Parathyroid adenoma (tissue), 2 donors: ENCODE measurements around the gene INPPL1.

ENCODE experiments used
- H2AFZ ChIP-seq: fragments of 300-600 bp; sonication (generic); one replicate; pipeline ENCODE4 v1.7.0; 2017; ENCODE audit warnings: antibody characterized with exemption, mild to moderate bottlenecking
- H3K27ac ChIP-seq: fragments of 300-600 bp; sonication (generic); one replicate; pipeline ENCODE4 v1.7.0; 2017
- H3K27me3 ChIP-seq: fragments of 300-600 bp; sonication (generic); one replicate; pipeline ENCODE4 v1.7.0; 2017; ENCODE audit warnings: low read length; ENCODE audit not compliant: control insufficient read depth, insufficient read depth
- H3K36me3 ChIP-seq: fragments of 300-600 bp; sonication (generic); one replicate; pipeline ENCODE4 v1.7.0; 2017; ENCODE audit warnings: low read length; ENCODE audit not compliant: control insufficient read depth, insufficient read depth
- H3K4me1 ChIP-seq: fragments of 300-600 bp; sonication (generic); one replicate; pipeline ENCODE4 v1.7.0; 2017; ENCODE audit warnings: control low read depth
- H3K4me2 ChIP-seq: fragments of 300-600 bp; sonication (generic); one replicate; pipeline ENCODE4 v1.7.0; 2017; ENCODE audit warnings: low read length
- H3K4me3 ChIP-seq: fragments of 300-600 bp; sonication (generic); one replicate; pipeline ENCODE4 v1.7.0; 2017; ENCODE audit warnings: low read depth, low read length
- H3K79me2 ChIP-seq: fragments of 300-600 bp; sonication (generic); one replicate; pipeline ENCODE4 v1.7.0; 2017; ENCODE audit warnings: control low read depth
- H3K9ac ChIP-seq: fragments of 300-600 bp; sonication (generic); one replicate; pipeline ENCODE4 v1.7.0; 2017; ENCODE audit warnings: mild to moderate bottlenecking
- H3K9me3 ChIP-seq: fragments of 300-600 bp; sonication (generic); one replicate; pipeline ENCODE4 v1.7.0; 2017; ENCODE audit warnings: low read length; ENCODE audit not compliant: control insufficient read depth
- CTCF ChIP-seq: fragments of 300-600 bp; sonication (generic); IDR thresholded peaks from one replicate; pipeline ENCODE4 v1.7.0; 2017; ENCODE audit warnings: antibody characterized with exemption, mild to moderate bottlenecking
- donor health status: primary hyperparathyroidism.

Gene INPPL1

GRCh38 chr11:72250661-72251464 is 26.3 kb downstream of the INPPL1 start:
- no peaks in the 10 kb centered on the region for H3K27me3 ChIP-seq
- no peaks in the 10 kb centered on the region for H3K9me3 ChIP-seq
- no peak overlapping the region for H3K9ac ChIP-seq
- H3K27ac ChIP-seq, result no peak overlapping the region
- H3K4me2 ChIP-seq, result no peak overlapping the region
- H3K36me3 ChIP-seq, result no peaks in the 10 kb centered on the region
- no peak overlapping the region for H3K4me3 ChIP-seq
- no peaks in the 10 kb centered on the region for H3K79me2 ChIP-seq
- TF ChIP-seq CTCF, result no peak
- no peaks in the 10 kb centered on the region for H3K4me1 ChIP-seq
- H2AFZ ChIP-seq, result no peak overlapping the region

GRCh38 chr11:72251614-72252013 is 27.0 kb downstream of the INPPL1 start:
- no peaks in the 10 kb centered on the region for H3K27me3 ChIP-seq

GRCh38 chr11:72253392-72253791 is 28.8 kb downstream of the INPPL1 start:
- Histone ChIP-seq H3K4me1 (no peaks in the 10 kb centered on the region), H3K27ac (no peak overlapping the region), H3K4me2 (no peak overlapping the region)

More at GRCh38 chr11:72251614-72252013, 27.0 kb downstream of the INPPL1 start:
- no peak for TF ChIP-seq CTCF
- H3K9ac ChIP-seq, result no peak overlapping the region
- H3K4me3 ChIP-seq, result no peak overlapping the region
- H3K4me1 ChIP-seq, result no peaks in the 10 kb centered on the region
- H3K4me2 ChIP-seq, result no peak overlapping the region
- H3K36me3 ChIP-seq, result no peaks in the 10 kb centered on the region
- no peak overlapping the region for H3K27ac ChIP-seq
- H3K79me2 ChIP-seq, result no peaks in the 10 kb centered on the region
- no peak overlapping the region for H2AFZ ChIP-seq
- no peaks in the 10 kb centered on the region for H3K9me3 ChIP-seq

GRCh38 chr11:72254299-72254993 is 29.9 kb downstream of the INPPL1 start:
- no peaks in the 10 kb centered on the region for H3K9me3 ChIP-seq
- H3K79me2 ChIP-seq, result no peaks in the 10 kb centered on the region
- H3K9ac ChIP-seq, result no peak overlapping the region
- H3K36me3 ChIP-seq, result no peaks in the 10 kb centered on the region
- H3K27me3 ChIP-seq, result no peaks in the 10 kb centered on the region
- H3K4me1 ChIP-seq, result no peaks in the 10 kb centered on the region
- H3K4me3 ChIP-seq, result no peak overlapping the region
- H2AFZ ChIP-seq, result no peak overlapping the region
- TF ChIP-seq CTCF, result no peak
- no peak overlapping the region for H3K4me2 ChIP-seq
- no peak overlapping the region for H3K27ac ChIP-seq

More at GRCh38 chr11:72253392-72253791, 28.8 kb downstream of the INPPL1 start:
- Histone ChIP-seq H3K9ac (no peak overlapping the region), H2AFZ (no peak overlapping the region), H3K36me3 (no peaks in the 10 kb centered on the region), H3K79me2 (no peaks in the 10 kb centered on the region), H3K4me3 (no peak overlapping the region), H3K27me3 (no peaks in the 10 kb centered on the region), H3K9me3 (no peaks in the 10 kb centered on the region)
- no peak for TF ChIP-seq CTCF
